Subcutaneous adipose tissue (tissue), 4 donors: Measurements from ENCODE around the gene TK2. TPM values are rescaled to one million over a fixed set of nuclear protein-coding genes. Genes with fewer than 3 reads are reported as not detected.

Experiments
- CTCF ChIP-seq: fragments of 450-650 bp; IDR thresholded peaks from one replicate; pipeline ENCODE4 v1.5.1; 2016; ENCODE audit warnings: low read depth, mild to moderate bottlenecking, control low read depth, antibody characterized with exemption, moderate library complexity
- total RNA-seq, 4 donors: library from RNA; depleted of rRNA; stranded (reverse); fragments of >200 nt; gene quantifications; one replicate each; pipeline ENCODE4 v1.1.0, GENCODE V29; 2016

The TK2 gene
- total RNA-seq, 4 donors from 2014 or later: 63.6 to 118 (median 92.4) TPM

- no peak for TF ChIP-seq CTCF
Measured at GRCh38 chr16:66578651-66579531, 29.0 kb upstream of the TK2 start, which contains the start of gene CMTM2. CMTM2 (plus strand) TSS chr16:66579463; CDS start chr16:66579608, 145 bp downstream.

- no peak for TF ChIP-seq CTCF
Measured at GRCh38 chr16:66576296-66576695, 26.4 kb upstream of the TK2 start.

- TF ChIP-seq CTCF: no peak
Measured at GRCh38 chr16:66575060-66575459, 25.1 kb upstream of the TK2 start.

- no peak for TF ChIP-seq CTCF
Measured at GRCh38 chr16:66574531-66574930, 24.6 kb upstream of the TK2 start.

GRCh38 chr16:66574081-66574480 is 24.2 kb upstream of the TK2 start:
- TF ChIP-seq CTCF: no peak

- no peak for TF ChIP-seq CTCF
Measured at GRCh38 chr16:66572356-66572755, 22.4 kb upstream of the TK2 start.

GRCh38 chr16:66569827-66570405 is 20.0 kb upstream of the TK2 start:
- no peak for TF ChIP-seq CTCF
